ENCODE results near the gene MSI2.

MSI2 gene

GRCh38 chr17:57352665-57353175 lies 96.4 kb downstream of the MSI2 start:
- ATAC-seq (ENCODE audit: low read depth) (no peak), DNase-seq (ENCODE audit: low spot score in 2 of 2) (no peak)
- Mint-ChIP-seq H3K36me3 (peaks cover 30% of the 10 kb centered on the region), H3K9me3 (no peaks in the 10 kb centered on the region), H3K27me3 (no peaks in the 10 kb centered on the region), H3K4me1 (peaks cover 43% of the 10 kb centered on the region), H3K27ac (no peak overlapping the region), H3K4me3 (no peak overlapping the region)

- Mint-ChIP-seq H3K36me3 (peaks cover 14% of the 10 kb centered on the region), H3K4me3 (no peak overlapping the region), H3K27me3 (no peaks in the 10 kb centered on the region), H3K4me1 (peaks cover 48% of the 10 kb centered on the region), H3K9me3 (no peaks in the 10 kb centered on the region), H3K27ac (no peak overlapping the region)
- DNase-seq (ENCODE audit: low spot score in 2 of 2) = no peak
- no peak for ATAC-seq (ENCODE audit: low read depth)
These were observed 98.3 kb downstream of the MSI2 start for GRCh38 chr17:57354673-57355072.

- Mint-ChIP-seq H3K4me1 (peaks cover 49% of the 10 kb centered on the region), H3K9me3 (no peaks in the 10 kb centered on the region), H3K4me3 (no peak overlapping the region), H3K36me3 (peaks cover 14% of the 10 kb centered on the region), H3K27me3 (no peaks in the 10 kb centered on the region), H3K27ac (no peak overlapping the region)
- ATAC-seq (ENCODE audit: low read depth) (no peak), DNase-seq (ENCODE audit: low spot score in 2 of 2) (no peak)
These were observed 99.0 kb downstream of the MSI2 start for GRCh38 chr17:57355090-57355859.

- ATAC-seq (ENCODE audit: low read depth) (peak; percentile 57), DNase-seq (ENCODE audit: low spot score in 2 of 2) (no peak)
- Mint-ChIP-seq H3K4me3 (peak overlapping the region; percentile 80), H3K36me3 (peaks cover 8% of the 10 kb centered on the region), H3K4me1 (peaks cover 47% of the 10 kb centered on the region), H3K27ac (peak overlapping the region; percentile 87), H3K27me3 (no peaks in the 10 kb centered on the region), H3K9me3 (no peaks in the 10 kb centered on the region)
These were observed 99.9 kb downstream of the MSI2 start for GRCh38 chr17:57356153-57356718.

- ATAC-seq (ENCODE audit: low read depth) = peak; percentile 47
- Mint-ChIP-seq H3K27me3 (no peaks in the 10 kb centered on the region), H3K4me1 (peaks cover 47% of the 10 kb centered on the region), H3K36me3 (peaks cover 4% of the 10 kb centered on the region), H3K4me3 (peak overlapping the region; percentile 80), H3K9me3 (no peaks in the 10 kb centered on the region), H3K27ac (peak overlapping the region; percentile 87)
- peak in 1 of 2 donors; percentile 14 for DNase-seq (ENCODE audit: low spot score in 2 of 2)
These were observed 100.5 kb downstream of the MSI2 start for GRCh38 chr17:57356719-57357391.

- ATAC-seq (ENCODE audit: low read depth) (peak; percentile 22), DNase-seq (ENCODE audit: low spot score in 2 of 2) (no peak)
- Mint-ChIP-seq H3K27ac (peak overlapping the region; percentile 87), H3K36me3 (peaks cover 4% of the 10 kb centered on the region), H3K4me3 (peak overlapping the region; percentile 80), H3K9me3 (no peaks in the 10 kb centered on the region), H3K4me1 (peaks cover 47% of the 10 kb centered on the region), H3K27me3 (no peaks in the 10 kb centered on the region)
These were observed 101.1 kb downstream of the MSI2 start for GRCh38 chr17:57357392-57357784.

GRCh38 chr17:57357830-57358430 lies 101.6 kb downstream of the MSI2 start:
- H3K4me3 Mint-ChIP-seq = peak overlapping the region; percentile 80
- no peaks in the 10 kb centered on the region for H3K9me3 Mint-ChIP-seq
- ATAC-seq (ENCODE audit: low read depth) = peak; percentile 55
- DNase-seq (ENCODE audit: low spot score in 2 of 2) = no peak
- H3K36me3 Mint-ChIP-seq = peaks cover 6% of the 10 kb centered on the region
- peaks cover 48% of the 10 kb centered on the region for H3K4me1 Mint-ChIP-seq
- H3K27me3 Mint-ChIP-seq = no peaks in the 10 kb centered on the region
- peak overlapping the region; percentile 87 for H3K27ac Mint-ChIP-seq

- ATAC-seq (ENCODE audit: low read depth) (no peak), DNase-seq (ENCODE audit: low spot score in 2 of 2) (no peak)
- Mint-ChIP-seq H3K36me3 (peaks cover 3% of the 10 kb centered on the region), H3K27me3 (no peaks in the 10 kb centered on the region), H3K9me3 (no peaks in the 10 kb centered on the region), H3K4me1 (peaks cover 40% of the 10 kb centered on the region), H3K27ac (no peak overlapping the region), H3K4me3 (no peak overlapping the region)
These were observed 103.9 kb downstream of the MSI2 start for GRCh38 chr17:57360266-57360665.

- Mint-ChIP-seq H3K9me3 (no peaks in the 10 kb centered on the region), H3K36me3 (peaks cover 5% of the 10 kb centered on the region), H3K4me3 (no peak overlapping the region), H3K27ac (no peak overlapping the region), H3K4me1 (peaks cover 33% of the 10 kb centered on the region), H3K27me3 (no peaks in the 10 kb centered on the region)
- no peak for ATAC-seq (ENCODE audit: low read depth)
- DNase-seq (ENCODE audit: low spot score in 2 of 2) = no peak
These were observed 106.7 kb downstream of the MSI2 start for GRCh38 chr17:57362797-57363556.

- peaks cover 28% of the 10 kb centered on the region for H3K4me1 Mint-ChIP-seq
These were observed 107.3 kb downstream of the MSI2 start for GRCh38 chr17:57363580-57363979.

GRCh38 chr17:57363998-57364643 lies 107.8 kb downstream of the MSI2 start:
- no peaks in the 10 kb centered on the region for H3K27me3 Mint-ChIP-seq
- DNase-seq (ENCODE audit: low spot score in 2 of 2) (no peak), ATAC-seq (ENCODE audit: low read depth) (no peak)
- H3K36me3 Mint-ChIP-seq = peaks cover 5% of the 10 kb centered on the region
- H3K4me1 Mint-ChIP-seq = peaks cover 31% of the 10 kb centered on the region
- no peak overlapping the region for H3K4me3 Mint-ChIP-seq
- H3K27ac Mint-ChIP-seq = no peak overlapping the region
- H3K9me3 Mint-ChIP-seq = no peaks in the 10 kb centered on the region

More at GRCh38 chr17:57363580-57363979, 107.3 kb downstream of the MSI2 start:
- no peak overlapping the region for H3K27ac Mint-ChIP-seq
- no peaks in the 10 kb centered on the region for H3K9me3 Mint-ChIP-seq
- peaks cover 5% of the 10 kb centered on the region for H3K36me3 Mint-ChIP-seq
- H3K4me3 Mint-ChIP-seq = no peak overlapping the region
- H3K27me3 Mint-ChIP-seq = no peaks in the 10 kb centered on the region
- DNase-seq (ENCODE audit: low spot score in 2 of 2) (no peak), ATAC-seq (ENCODE audit: low read depth) (no peak)

- ATAC-seq (ENCODE audit: low read depth) (no peak), DNase-seq (ENCODE audit: low spot score in 2 of 2) (no peak)
- Mint-ChIP-seq H3K27me3 (no peaks in the 10 kb centered on the region), H3K36me3 (peaks cover 5% of the 10 kb centered on the region), H3K4me3 (peak overlapping the region; percentile 1), H3K4me1 (peaks cover 31% of the 10 kb centered on the region), H3K27ac (no peak overlapping the region), H3K9me3 (no peaks in the 10 kb centered on the region)
These were observed 109.1 kb downstream of the MSI2 start for GRCh38 chr17:57365420-57365819.

GRCh38 chr17:57366177-57366557 lies 109.8 kb downstream of the MSI2 start:
- Mint-ChIP-seq H3K27ac (no peak overlapping the region), H3K36me3 (peaks cover 5% of the 10 kb centered on the region), H3K9me3 (no peaks in the 10 kb centered on the region), H3K4me1 (peaks cover 31% of the 10 kb centered on the region), H3K4me3 (no peak overlapping the region), H3K27me3 (no peaks in the 10 kb centered on the region)
- no peak for ATAC-seq (ENCODE audit: low read depth)
- no peak for DNase-seq (ENCODE audit: low spot score in 2 of 2)

All from memory B cell (primary cell).